Smooth muscle cell of the umbilical artery (primary cell): ENCODE data around the gene ETNK2. TPM values are rescaled to one million over a fixed set of nuclear protein-coding genes. Genes with fewer than 3 reads are reported as not detected.

ENCODE experiments used
- total RNA-seq: library from RNA; depleted of rRNA; stranded (reverse); fragments of >200 nt; gene quantifications from 2 replicates; pipeline ENCODE4 v1.2.3, GENCODE V29; 2014

Gene ETNK2
- 0.60 and 1.5 TPM in 2 replicates for total RNA-seq

GRCh38 chr1:204151552-204152309 lies at the start of gene ETNK2:
ETNK2 (minus strand) TSS chr1:204152044; CDS start chr1:204151852, 192 bp downstream.

GRCh38 chr1:204196068-204196795 lies 44.4 kb upstream of the ETNK2 start, which contains the start of gene KISS1:
KISS1 (minus strand) TSS chr1:204196491; CDS start chr1:204192876, 3,615 bp downstream.

GRCh38 chr1:204166219-204166618 lies 14.4 kb upstream of the ETNK2 start, which contains the start of gene REN:
REN (minus strand) TSS chr1:204166337; CDS start chr1:204166293, 44 bp downstream.

Other genes starting within 250 kb of the ETNK2 start
- 1.5 and 3.0 TPM in 2 replicates for gene SOX13, start 78.9 kb downstream of the ETNK2 start, total RNA-seq
- gene REN, start 14.3 kb upstream of the ETNK2 start, total RNA-seq = not detected in 2 replicates
- gene KISS1, start 44.4 kb upstream of the ETNK2 start, total RNA-seq = not detected in 2 replicates
- gene GOLT1A, start 61.9 kb upstream of the ETNK2 start, total RNA-seq = not detected in 2 replicates
- 0.05 and 0.30 TPM in 2 replicates for gene PLEKHA6, start 207.9 kb upstream of the ETNK2 start, total RNA-seq